HepG2 (cell line): ENCODE measurements around the gene RAI14. TPM values are rescaled to one million over a fixed set of nuclear protein-coding genes. Genes with fewer than 3 reads are reported as not detected.

Source experiments
- ATAC-seq: fragments of 200-7000 bp; cut with Tn5 transposase; 3 replicates; pipeline ENCODE4 v1.9.1; 2020; ENCODE audit warnings: mild to moderate bottlenecking, moderate library complexity
- BruUV-seq: library from RNA; stranded (reverse); fragments of 400-500 nt; replicated peaks from 2 replicates; lab custom pipeline; 2021; lab: Mats Ljungman, UMichigan
- CTCF ChIA-PET: fragments of 300-600 bp; formaldehyde crosslinking; extraction: SDS; loops from one replicate; lab custom pipeline; 2021; ENCODE audit warnings: low total read pairs, inconsistent platforms, low intra/inter-chr PET ratio; lab: Yijun Ruan, JAX
- POLR2A ChIA-PET: fragments of 350-600 bp; sonication (Branson Sonifier 250); formaldehyde crosslinking; loops from one replicate; lab custom pipeline; 2020; ENCODE audit warnings: antibody characterized with exemption, inconsistent platforms; lab: Yijun Ruan, JAX
- DNase-seq: peaks from one replicate; pipeline ENCODE4 v3.0.0-alpha.2; 2015; ENCODE audit warnings: low spot score
- FAIRE-seq: peaks from 3 replicates; lab custom pipeline; 2011; peaks lifted over from hg19 to GRCh38; lab: Jason Lieb, UNC
- H2AFZ ChIP-seq: one replicate; pipeline ENCODE4 v1.6.1; 2011; ENCODE audit warnings: low read length, inconsistent platforms
- H3K27ac ChIP-seq: fragments of 300-600 bp; 3 replicates; pipeline ENCODE4 v1.8.0; 2011; ENCODE audit warnings: mixed run types, mild to moderate bottlenecking, mixed read lengths, low read length, inconsistent platforms; ENCODE audit not compliant: insufficient read depth; ENCODE audit errors: extremely low read length
- H3K27me3 ChIP-seq, 2 experiments: fragments of 200-600 bp in 1 of 2; 2 replicates in 1 of 2; 3 replicates in 1 of 2; pipeline versions ENCODE4 v1.6.0 to v1.8.0; 2011; ENCODE audit warnings: low read length in 2 of 2, mild to moderate bottlenecking in 2 of 2, moderate library complexity in 2 of 2, inconsistent platforms in 1 of 2; ENCODE audit not compliant: insufficient read depth in 2 of 2, control insufficient read depth in 1 of 2
- H3K36me3 ChIP-seq, 2 experiments: fragments of 200-600 bp in 1 of 2; replicated peaks in 1 of 2; 2 replicates in 1 of 2; 3 replicates in 1 of 2; pipeline versions ENCODE4 v1.5.1 to v1.8.0; 2011; ENCODE audit warnings: low read length in 2 of 2, inconsistent platforms in 1 of 2; ENCODE audit not compliant: insufficient read depth in 2 of 2, control insufficient read depth in 1 of 2
- H3K4me1 ChIP-seq: 2 replicates; pipeline ENCODE4 v1.5.1; 2012; ENCODE audit warnings: low read length, inconsistent platforms; ENCODE audit not compliant: insufficient read depth
- H3K4me2 ChIP-seq: 2 replicates; pipeline ENCODE4 v1.6.0; 2011; ENCODE audit warnings: low read depth, low read length, inconsistent platforms
- H3K4me3 ChIP-seq, 3 experiments: fragments of 200-600 bp in 1 of 3; sonication (generic), shearing (Covaris generic) in 1 of 3; replicated peaks in 1 of 3; 2 replicates each; pipeline ENCODE4 v1.5.1; 2011 to 2016; ENCODE audit warnings: low read length in 3 of 3, inconsistent platforms in 2 of 3, low read depth in 2 of 3, mild to moderate bottlenecking in 2 of 3, control low read depth in 1 of 3, mixed read lengths in 1 of 3; ENCODE audit not compliant: insufficient read depth in 1 of 3
- H3K79me2 ChIP-seq: one replicate; pipeline ENCODE4 v1.6.1; 2011; ENCODE audit warnings: low read length, inconsistent platforms; ENCODE audit not compliant: insufficient read depth
- H3K9ac ChIP-seq: 2 replicates; pipeline ENCODE4 v1.6.0; 2011; ENCODE audit warnings: mild to moderate bottlenecking, low read depth, low read length, inconsistent platforms; ENCODE audit not compliant: insufficient read depth
- H3K9me3 ChIP-seq: 2 replicates; pipeline ENCODE4 v1.5.1; 2012; ENCODE audit warnings: mild to moderate bottlenecking, low read length
- H4K20me1 ChIP-seq: 2 replicates; pipeline ENCODE4 v1.6.0; 2011; ENCODE audit warnings: inconsistent platforms, mild to moderate bottlenecking, low read length, moderate library complexity; ENCODE audit not compliant: insufficient read depth
- EEA1 ChIP-seq: sonication (generic); formaldehyde crosslinking; IDR thresholded peaks from 2 replicates; pipeline ENCODE4 v1.5.1; 2020; ENCODE audit warnings: mild to moderate bottlenecking, missing genetic modification reagents, borderline replicate concordance
- FOXA3 ChIP-seq: IDR thresholded peaks from 2 replicates; pipeline ENCODE4 v1.6.1; 2016; ENCODE audit warnings: missing genetic modification reagents, missing compliant biosample characterization
- FOXK2 ChIP-seq: fragments of 450-650 bp; IDR thresholded peaks from 2 replicates; pipeline ENCODE4 v1.6.1; 2016
- IRX3 ChIP-seq: sonication (generic); formaldehyde crosslinking; IDR thresholded peaks from 2 replicates; pipeline ENCODE4 v1.8.1; 2023; ENCODE audit warnings: mild to moderate bottlenecking, low read depth, missing genetic modification reagents, borderline replicate concordance
- NCOA2 ChIP-seq: sonication (generic); formaldehyde crosslinking; IDR thresholded peaks from 2 replicates; pipeline ENCODE4 v1.8.0; 2022; ENCODE audit warnings: inconsistent platforms
- NKX3-1 ChIP-seq: sonication (generic); formaldehyde crosslinking; IDR thresholded peaks from 2 replicates; pipeline ENCODE4 v1.5.0; 2020; ENCODE audit warnings: missing genetic modification reagents
- NR2F1 ChIP-seq, 2 experiments: fragments of 450-650 bp in 1 of 2; formaldehyde crosslinking in 1 of 2; IDR thresholded peaks; 2 replicates each; pipeline versions ENCODE4 v1.5.0 to v1.6.1; 2016 to 2020; ENCODE audit warnings: mild to moderate bottlenecking in 1 of 2, missing compliant biosample characterization in 1 of 2, missing genetic modification reagents in 1 of 2, moderate library complexity in 1 of 2
- PPARG ChIP-seq: conservative IDR thresholded peaks from 2 replicates; pipeline ENCODE4 v1.6.1; 2016; ENCODE audit warnings: missing biosample characterization, missing genetic modification reagents
- RELA ChIP-seq: sonication (generic); formaldehyde crosslinking; IDR thresholded peaks from 2 replicates; pipeline ENCODE4 v1.4.0; 2020; ENCODE audit warnings: missing genetic modification reagents
- SP1 ChIP-seq, 2 experiments: fragments of 450-650 bp in 1 of 2; sonication (generic) in 1 of 2; formaldehyde crosslinking in 1 of 2; IDR thresholded peaks; 2 replicates each; pipeline versions ENCODE4 v1.4.0 to v1.6.1; 2016 to 2020; ENCODE audit warnings: missing genetic modification reagents in 1 of 2
- STAG1 ChIP-seq: sonication (generic); formaldehyde crosslinking; IDR thresholded peaks from 2 replicates; pipeline ENCODE4 v1.4.0; 2020; ENCODE audit warnings: missing genetic modification reagents
- ZNF232 ChIP-seq: sonication (generic); formaldehyde crosslinking; IDR thresholded peaks from 2 replicates; pipeline ENCODE4 v1.4.0; 2020; ENCODE audit warnings: missing genetic modification reagents, borderline replicate concordance
- ZNF264 ChIP-seq: sonication (generic); formaldehyde crosslinking; IDR thresholded peaks from 2 replicates; pipeline ENCODE4 v1.4.0; 2020; ENCODE audit warnings: missing genetic modification reagents
- ZNF280D ChIP-seq: sonication (generic); formaldehyde crosslinking; IDR thresholded peaks from 2 replicates; pipeline ENCODE4 v1.5.1; 2020; ENCODE audit warnings: mild to moderate bottlenecking, missing genetic modification reagents
- ZNF292 ChIP-seq: sonication (generic); formaldehyde crosslinking; IDR thresholded peaks from 2 replicates; pipeline ENCODE4 v1.8.1; 2022; ENCODE audit warnings: mild to moderate bottlenecking, low read depth, missing genetic modification reagents, borderline replicate concordance
- ZNF7 ChIP-seq: IDR thresholded peaks from 2 replicates; pipeline ENCODE4 v1.6.1; 2016; ENCODE audit warnings: missing biosample characterization, missing genetic modification reagents
- ZNF850 ChIP-seq: sonication (generic); formaldehyde crosslinking; conservative IDR thresholded peaks from 2 replicates; pipeline ENCODE4 v1.9.0; 2021; ENCODE audit warnings: mild to moderate bottlenecking, missing genetic modification reagents
- WGBS: methylation state at CpG from one replicate; pipeline ENCODE4 v1.1.6; 2017; ENCODE audit warnings: low lambda C conversion rate; 5-methylcytosine and 5-hydroxymethylcytosine counted together
- in situ Hi-C: cut with HindIII; loops from 2 replicates; pipeline ENCODE4 v1.10.0; 2017; ENCODE audit warnings: low pct_unique_long_range_greater_than_20kb; ENCODE audit not compliant: extremely low pct_ligation_motif_present
- intact Hi-C: fragments of 100-400 bp; cut with micrococcal nuclease; formaldehyde crosslinking; loops from one replicate; pipeline ENCODE4 v1.10.0; 2022; ENCODE audit not compliant: unreplicated experiment
- polyA plus RNA-seq, 8 experiments: library from polyadenylated mRNA; depleted of rRNA in 3 of 8; stranded (reverse) in 7 of 8; unstranded in 1 of 8; fragments of >200 nt; fragmentation: Illumina TruSeq in 4 of 8; extraction: Trizol in 4 of 8; gene quantifications; 2 replicates each; pipeline versions ENCODE4 v1.2.1 to v1.2.3, GENCODE V29; 2011 to 2016; ENCODE audit warnings: low read depth in 4 of 8, missing spikeins in 1 of 8, mixed read lengths in 1 of 8; ENCODE audit not compliant: insufficient read depth in 1 of 8
- total RNA-seq, 5 experiments: library from RNA; depleted of rRNA; stranded (reverse); fragments of >200 nt; fragmentation: Illumina TruSeq; extraction: Trizol; gene quantifications; 2 replicates each; pipeline ENCODE4 v1.2.3, GENCODE V29; 2016; ENCODE audit warnings: low read depth in 1 of 5

RAI14 gene
- total and polyA plus RNA-seq, 2 of the 13 experiments (the other 11 are each of a cell fraction or from before 2014, with no cell fraction given) = 12.6 to 18.2 TPM

DNA sequence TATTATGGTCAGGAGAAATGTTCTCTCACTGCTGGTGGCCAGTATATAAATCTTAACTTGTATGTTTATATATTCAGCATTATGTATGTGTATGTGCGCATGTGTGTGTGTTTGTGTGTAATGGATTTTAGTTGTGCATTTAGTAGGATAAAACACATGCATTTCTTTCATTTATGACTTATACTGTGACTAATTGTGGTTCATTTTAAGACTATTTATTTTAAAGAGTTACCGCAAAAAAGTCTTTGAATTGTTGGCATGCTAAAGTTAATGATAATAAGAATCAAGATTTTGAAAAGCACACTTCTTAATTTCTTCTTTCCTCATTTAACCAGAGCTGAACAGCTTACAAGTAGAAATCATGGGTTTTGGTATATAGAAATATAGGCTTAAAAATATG, 60.9 kb downstream of the RAI14 start:
- no peak for DNase-seq
- ChIA-PET CTCF (no interaction called here), POLR2A (no interaction called here)
- in situ Hi-C loops = no loop called here
- peaks cover 8% of the 10 kb centered on the region for H3K4me1 ChIP-seq
- no peaks in the 10 kb centered on the region for H3K36me3 ChIP-seq
- intact Hi-C loops = no loop called here
- BruUV-seq = no TSS peak
- no peaks in the 10 kb centered on the region for H4K20me1 ChIP-seq
- no peaks in the 10 kb centered on the region for H3K9me3 ChIP-seq
- H3K4me3 ChIP-seq = no peak overlapping the region
- no peak for FAIRE-seq
- H3K9ac ChIP-seq = no peak overlapping the region
- H2AFZ ChIP-seq = no peak overlapping the region
- H3K4me2 ChIP-seq = no peak overlapping the region
- H3K79me2 ChIP-seq = no peaks in the 10 kb centered on the region
- H3K27me3 ChIP-seq = no peaks in the 10 kb centered on the region
- ATAC-seq = no peak
- H3K27ac ChIP-seq = no peak overlapping the region
- WGBS = 71% methylated on average over 2 of the region's 2 CpGs
- TF ChIP-seq STAG1 (CRISPR knock-in tag) (no peak), NKX3-1 (CRISPR knock-in tag) (no peak), ZNF232 (CRISPR knock-in tag) (no peak), EEA1 (no peak), SP1 (IDR thresholded peaks at IDR 0.05) (no peak), SP1 (CRISPR knock-in tag; IDR thresholded peaks at IDR 0.05) (no peak), ZNF264 (CRISPR knock-in tag) (no peak), IRX3 (CRISPR knock-in tag) (no peak), RELA (CRISPR knock-in tag) (no peak), ZNF7 (CRISPR knock-in tag) (no peak), ZNF280D (CRISPR knock-in tag) (no peak), PPARG (no peak), NR2F1 (CRISPR knock-in tag; IDR thresholded peaks at IDR 0.05) (no peak), ZNF850 (CRISPR knock-in tag) (no peak), ZNF292 (CRISPR knock-in tag) (no peak), FOXA3 (CRISPR knock-in tag) (no peak), NCOA2 (CRISPR knock-in tag) (no peak), FOXK2 (no peak)
